A172 (cell line): ENCODE data around the gene ARFIP2. TPM values are rescaled to one million over a fixed set of nuclear protein-coding genes. Genes with fewer than 3 reads are reported as not detected.

Experiments
- DNase-seq: peaks from one replicate; pipeline ENCODE4 v3.0.0-alpha.2; 2015; ENCODE audit warnings: low spot score
- total RNA-seq: library from RNA; depleted of rRNA; stranded (reverse); fragments of >200 nt; shearing (Covaris generic); gene quantifications from 2 replicates; pipeline ENCODE4 v1.2.3, GENCODE V29; 2014

Gene ARFIP2
- total RNA-seq, 1 experiment from 2014 or later = 68.6 TPM

- no peak for DNase-seq
Measured at GRCh38 chr11:6482441-6482840, 1.3 kb upstream of the ARFIP2 start.

GRCh38 chr11:6481924-6482275 is 769 bp upstream of the ARFIP2 start:
- DNase-seq = no peak

- no peak for DNase-seq
Measured at GRCh38 chr11:6480299-6480914, 724 bp downstream of the ARFIP2 start.

- no peak for DNase-seq
Measured at GRCh38 chr11:6476571-6476970, 4.6 kb downstream of the ARFIP2 start.

GRCh38 chr11:6475936-6476335 is 5.2 kb downstream of the ARFIP2 start:
- DNase-seq = no peak

GRCh38 chr11:6474806-6475500 is 6.2 kb downstream of the ARFIP2 start:
- no peak for DNase-seq

- no peak for DNase-seq
Measured at GRCh38 chr11:6474413-6474792, 6.7 kb downstream of the ARFIP2 start.

- DNase-seq = peak; percentile 75
Measured at GRCh38 chr11:6473451-6474412, 7.4 kb downstream of the ARFIP2 start, which contains the start of gene TRIM3. TRIM3 (minus strand) TSS chr11:6473941; CDS start chr11:6465695, 8,246 bp downstream.

GRCh38 chr11:6472934-6473333 is 8.2 kb downstream of the ARFIP2 start:
- no peak for DNase-seq

- no peak for DNase-seq
Measured at GRCh38 chr11:6469599-6469998, 11.5 kb downstream of the ARFIP2 start.

GRCh38 chr11:6468712-6469495 is 12.2 kb downstream of the ARFIP2 start:
- DNase-seq = peak; percentile 73

- no peak for DNase-seq
Measured at GRCh38 chr11:6459099-6459450, 22.1 kb downstream of the ARFIP2 start.

GRCh38 chr11:6458352-6459098 is 22.6 kb downstream of the ARFIP2 start:
- no peak for DNase-seq

GRCh38 chr11:6457581-6458320 is 23.4 kb downstream of the ARFIP2 start:
- DNase-seq = no peak

GRCh38 chr11:6456361-6457073 is 24.6 kb downstream of the ARFIP2 start:
- DNase-seq = no peak

- no peak for DNase-seq
Measured at GRCh38 chr11:6455070-6455469, 26.1 kb downstream of the ARFIP2 start.

- no peak for DNase-seq
Measured at GRCh38 chr11:6453152-6453551, 28.0 kb downstream of the ARFIP2 start.

- DNase-seq = no peak
Measured at GRCh38 chr11:6452219-6452618, 28.9 kb downstream of the ARFIP2 start.

GRCh38 chr11:6448574-6448973 is 32.6 kb downstream of the ARFIP2 start:
- DNase-seq = no peak
